ENCODE results near the gene PRDM8.
"Not testable (repeated sequence)": the region's sequence is repeated elsewhere in the genome, so short reads cannot be mapped to it uniquely, and the experiment has no call there.

PRDM8 gene

DNA sequence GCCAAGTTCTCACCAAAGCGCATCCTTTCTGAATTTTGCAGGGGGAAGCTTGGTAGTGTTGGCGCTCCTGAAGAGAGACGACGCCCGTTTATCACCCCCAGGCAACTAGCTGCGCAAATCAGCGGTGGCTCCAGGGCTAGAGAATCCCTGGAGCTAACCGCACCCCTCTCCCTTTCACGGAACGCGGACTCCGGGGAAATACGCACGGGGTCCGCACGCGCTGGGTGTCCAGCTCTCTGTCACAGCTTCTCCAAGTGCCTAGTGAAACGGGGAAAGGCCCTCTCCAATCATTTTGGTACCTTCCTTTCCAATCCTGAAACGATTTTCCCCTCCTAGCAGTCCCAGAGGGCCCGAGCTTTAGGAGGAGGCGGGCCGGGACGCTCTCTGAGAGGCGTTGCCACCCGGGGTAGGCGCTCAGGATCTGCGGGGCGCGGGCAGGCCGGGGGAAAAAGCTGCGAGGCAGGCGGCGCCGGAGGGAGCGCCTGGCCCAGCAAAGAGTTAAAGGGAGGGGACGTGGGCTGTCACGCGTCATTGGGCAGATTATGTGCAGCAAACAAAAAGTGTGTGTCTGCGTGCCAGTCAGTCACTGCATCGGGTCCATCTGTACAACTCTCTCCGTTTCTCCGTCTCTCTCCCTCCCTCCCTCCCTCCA is at the start of gene PRDM8:
Gene PRDM8 (plus strand): TSS at position 582 of the 652 bp plus-strand sequence. CDS start 2,578 bp downstream, outside the sequence.
- DNase-seq = peak; percentile 46

DNA sequence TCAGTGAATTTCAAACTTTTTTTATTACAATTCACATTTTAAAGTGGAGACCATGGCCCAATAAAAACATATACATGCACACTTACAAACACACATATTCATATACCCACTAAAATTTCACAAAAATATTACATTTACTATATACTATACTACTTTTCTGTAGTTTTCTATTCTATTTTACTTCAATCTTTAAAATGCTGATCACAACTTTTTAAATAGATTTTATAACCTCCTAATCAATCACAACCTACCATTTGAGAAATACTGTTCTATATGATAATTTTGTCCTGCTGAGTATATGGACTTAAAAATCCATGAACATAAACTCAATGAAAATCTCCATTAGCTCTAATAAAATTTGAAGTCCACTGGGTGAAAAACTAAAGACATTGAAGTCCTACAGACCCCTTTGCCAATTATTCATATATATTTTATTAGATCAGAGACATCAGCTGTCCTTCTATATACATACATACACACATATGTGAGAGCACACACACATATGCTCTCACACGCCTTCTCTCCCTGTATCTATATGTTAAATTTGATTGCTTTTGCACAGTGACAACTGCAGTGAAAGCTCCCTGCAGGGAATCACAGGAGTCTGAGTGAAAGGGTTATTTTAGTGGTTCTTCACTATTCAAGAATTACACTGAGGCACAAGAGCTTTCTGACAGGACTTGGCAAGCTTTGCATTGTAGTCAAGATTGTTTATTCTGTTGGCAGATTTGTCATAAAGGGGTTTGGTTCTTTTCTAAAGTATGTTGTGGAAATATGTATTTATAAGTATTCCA is 46.7 kb upstream of the PRDM8 start:
- no peak for DNase-seq

DNA sequence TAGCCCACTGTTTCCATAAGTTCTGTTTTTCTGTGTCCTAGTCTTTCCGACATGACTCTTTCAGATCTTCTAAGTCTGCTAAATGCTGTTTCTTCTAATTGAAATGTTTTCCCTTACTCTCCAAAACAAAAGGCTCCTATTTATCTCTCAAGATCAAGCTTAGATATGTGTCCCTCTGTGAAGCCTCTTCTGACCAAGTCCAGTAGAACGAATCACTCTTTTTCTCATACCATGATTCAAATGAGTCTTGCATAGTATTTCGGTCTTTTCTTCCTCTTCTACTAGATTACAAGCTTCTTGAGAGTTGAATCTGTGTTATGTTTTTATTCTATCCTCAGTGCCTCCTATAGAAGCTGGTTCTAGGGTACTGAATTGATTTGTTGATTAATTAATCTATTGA is 45.3 kb upstream of the PRDM8 start:
- DNase-seq = no peak

DNA sequence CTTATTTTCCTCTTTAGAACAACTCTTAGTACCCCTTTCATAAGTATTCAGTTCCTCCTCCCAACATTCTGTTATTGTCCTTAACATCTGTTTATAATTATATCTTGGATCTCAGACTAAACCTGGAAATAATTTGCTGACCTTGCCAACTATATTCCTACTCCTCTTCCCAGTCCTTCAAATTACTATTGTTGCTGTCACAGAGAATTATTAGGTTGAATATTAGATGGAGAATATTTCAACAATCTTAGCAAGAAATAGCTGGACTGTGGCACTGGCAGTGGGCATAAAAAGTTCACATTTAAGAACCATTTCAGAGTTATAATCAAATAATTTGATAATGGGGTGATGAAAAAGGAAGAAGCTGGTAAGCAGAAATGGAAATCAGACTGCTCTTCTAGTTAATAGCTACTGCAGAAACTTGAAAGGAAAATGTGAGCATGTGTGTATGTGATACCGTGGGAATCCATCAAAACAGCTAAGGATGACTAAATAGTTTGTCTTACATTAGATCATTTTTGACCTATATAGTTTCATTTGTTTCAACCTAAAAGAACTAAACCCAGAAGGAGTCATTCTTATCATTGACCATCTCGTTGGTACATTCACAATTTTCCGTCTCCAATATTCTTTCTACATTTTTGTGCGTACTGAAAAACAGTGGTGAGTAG is 43.3 kb upstream of the PRDM8 start:
- DNase-seq = no peak

DNA sequence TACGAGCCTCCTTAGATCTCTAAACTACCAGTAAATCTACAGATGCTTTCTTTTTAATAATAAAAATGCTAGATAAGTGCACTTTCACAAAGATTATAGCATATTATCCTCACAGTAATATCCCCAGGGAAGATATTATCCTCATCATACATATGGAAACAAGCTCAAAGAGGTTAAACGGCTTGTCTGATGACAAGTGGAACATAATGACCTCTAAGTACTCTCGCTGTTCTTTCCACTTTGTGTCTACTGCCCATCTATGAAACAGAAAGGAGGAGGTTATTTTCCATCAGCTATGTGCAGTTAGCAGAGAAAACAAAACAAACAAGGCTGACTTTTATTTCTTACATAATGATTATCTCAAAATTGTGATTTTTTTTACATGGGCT is 42.8 kb upstream of the PRDM8 start:
- no peak for DNase-seq

DNA sequence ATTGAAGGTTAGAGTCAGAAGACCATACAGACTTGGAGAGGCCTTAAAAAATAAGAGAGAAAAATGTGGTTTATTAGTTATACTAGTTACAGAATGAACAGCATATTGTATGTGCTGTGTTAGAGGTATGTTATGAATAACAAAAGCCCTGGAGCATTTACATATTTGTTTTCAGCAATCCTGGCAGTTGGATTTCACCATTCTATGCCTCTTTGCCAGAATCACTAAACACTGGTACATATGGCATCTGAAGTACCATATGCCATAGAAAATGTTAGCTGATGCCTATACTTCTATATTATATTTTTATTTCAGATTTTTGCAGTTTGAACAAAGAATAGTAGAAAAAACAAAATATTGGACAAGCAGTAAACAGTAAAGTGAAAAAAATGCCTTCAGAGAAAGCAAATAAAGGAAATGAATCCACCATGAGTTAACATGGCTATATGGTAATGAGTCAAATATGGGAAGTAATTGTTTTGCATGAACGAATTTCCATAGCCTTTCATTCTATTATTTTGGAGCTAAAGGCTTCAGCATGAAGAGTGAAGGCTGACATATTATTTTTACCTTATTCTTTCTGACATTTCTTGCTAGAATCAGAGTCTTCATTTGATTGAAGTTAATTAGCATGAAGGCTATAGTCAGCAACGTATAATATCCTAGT is 41.9 kb upstream of the PRDM8 start:
- DNase-seq = no peak

DNA sequence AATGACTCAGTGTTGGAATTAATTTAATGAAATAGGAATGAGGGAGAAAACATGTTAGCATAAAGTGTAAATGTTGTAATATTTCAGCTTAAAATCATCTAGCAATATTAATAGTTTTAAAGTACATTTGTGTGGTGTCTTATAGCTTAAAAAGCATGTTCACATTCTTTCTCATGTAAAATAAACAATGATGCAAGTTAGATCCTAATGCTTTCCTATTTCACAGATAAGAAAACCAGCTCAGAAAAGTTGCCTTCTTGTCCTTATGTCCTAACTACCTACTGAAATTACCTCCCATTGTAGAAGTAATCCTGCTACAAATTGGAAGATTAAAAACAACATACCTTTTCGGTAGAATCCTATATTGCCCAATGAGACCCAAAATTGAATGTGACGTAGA is 40.9 kb upstream of the PRDM8 start:
- DNase-seq = no peak

DNA sequence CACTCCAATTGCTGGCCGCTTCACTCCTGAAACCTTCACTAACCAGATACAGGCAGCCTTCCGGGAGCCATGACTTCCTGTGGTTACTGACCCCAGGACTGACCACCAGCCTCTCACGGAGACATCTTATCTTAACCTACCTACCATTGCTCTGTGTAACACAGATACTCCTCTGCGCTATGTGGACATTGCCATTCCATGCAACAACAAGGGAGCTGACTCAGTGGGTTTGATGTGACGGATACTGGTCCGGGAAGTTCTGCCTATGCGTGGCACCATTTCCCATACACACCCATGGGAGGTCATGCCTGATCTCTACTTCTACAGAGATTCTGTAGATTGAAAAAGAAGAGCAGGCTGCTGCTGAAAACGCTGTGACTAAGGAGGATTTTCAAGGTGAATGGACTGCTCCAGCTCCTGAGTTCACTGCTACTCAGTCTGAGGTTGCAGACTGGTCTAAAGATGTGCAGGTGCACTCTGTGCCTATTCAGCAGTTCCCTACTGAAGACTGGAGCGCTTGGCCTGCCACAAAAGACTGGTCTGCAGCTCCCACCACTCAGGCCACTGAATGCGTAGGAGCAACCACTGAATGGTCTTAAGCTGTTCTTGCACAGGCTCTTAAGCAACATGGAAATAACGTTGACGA is 35.8 kb upstream of the PRDM8 start:
- DNase-seq = no peak

DNA sequence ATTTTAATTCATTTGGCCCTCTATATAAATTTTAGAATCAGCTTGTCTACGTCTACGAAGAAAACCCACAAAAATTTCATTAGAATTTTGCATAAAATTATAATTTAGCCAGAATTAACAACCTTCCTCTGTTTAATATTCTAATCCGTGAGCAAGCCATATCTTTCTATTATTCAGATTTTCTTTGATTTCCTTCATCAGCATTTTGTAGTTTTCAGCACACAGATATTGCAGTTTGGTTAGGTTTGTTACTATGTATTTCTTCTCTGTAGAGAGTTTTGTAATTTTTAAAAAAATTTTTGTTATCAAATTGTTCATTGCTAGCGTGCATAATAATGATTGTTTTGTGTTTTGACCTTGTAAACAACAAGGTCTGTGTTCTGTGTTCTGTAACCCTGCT is 34.9 kb upstream of the PRDM8 start:
- DNase-seq = no peak

DNA sequence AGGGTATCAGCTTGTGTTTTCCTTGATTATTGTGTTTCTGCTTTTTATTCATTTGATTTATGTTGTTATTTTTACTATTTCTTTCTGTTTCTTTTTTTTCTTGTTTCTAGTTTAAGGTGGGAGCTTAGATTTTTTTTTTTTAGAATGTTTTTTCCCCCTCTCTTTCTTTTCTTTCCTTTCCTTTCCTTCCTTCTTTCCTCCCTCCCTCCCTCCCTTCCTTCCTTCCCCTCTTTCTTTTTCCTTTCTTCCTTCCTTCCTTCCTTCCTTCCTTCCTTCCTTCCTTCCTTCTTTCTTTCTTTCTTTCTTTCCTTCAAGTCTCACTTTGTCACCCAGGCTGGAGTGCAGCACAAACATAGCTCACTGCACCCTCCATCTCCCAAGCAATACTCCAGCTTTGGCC is 31.4 kb upstream of the PRDM8 start:
- DNase-seq = no peak

DNA sequence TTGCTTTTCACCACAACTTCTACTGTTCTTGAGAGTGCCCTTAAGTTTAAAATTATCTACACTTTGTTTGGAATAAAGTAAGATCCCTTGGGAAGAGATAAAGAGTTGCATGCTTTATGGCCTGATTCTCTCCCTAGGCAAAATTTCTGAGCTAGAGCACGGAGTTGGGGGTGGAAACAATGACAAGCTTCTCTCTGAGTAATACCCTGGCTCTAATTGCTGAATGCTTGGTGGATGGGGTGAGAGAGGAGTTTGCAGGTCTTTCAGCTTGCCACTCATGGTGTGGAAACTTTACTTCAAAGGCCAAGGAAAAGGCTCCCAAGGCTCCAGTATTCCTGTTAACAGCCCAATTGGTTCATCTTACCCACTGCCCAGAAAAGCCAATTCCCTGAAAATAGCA is 26.1 kb upstream of the PRDM8 start:
- DNase-seq = no peak

DNA sequence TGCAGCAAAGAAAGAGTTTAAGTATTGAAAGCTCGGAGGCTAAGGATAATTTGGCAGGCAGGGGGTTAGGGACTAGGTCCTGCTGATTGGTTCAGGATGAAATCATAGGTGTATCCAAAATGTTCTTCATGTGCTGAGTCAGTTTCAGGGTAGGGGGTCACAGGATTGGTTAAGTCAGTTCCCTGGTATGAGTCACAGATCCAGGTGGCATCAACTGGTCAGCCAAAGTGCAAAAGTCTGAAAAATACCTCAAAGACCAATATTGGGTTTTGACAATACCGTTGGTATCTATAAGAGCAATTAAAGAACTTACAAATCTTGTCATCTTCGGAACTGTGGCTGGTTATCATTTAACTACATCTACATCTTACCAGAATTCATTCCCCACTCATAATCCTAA is 25.6 kb upstream of the PRDM8 start:
- DNase-seq = no peak

DNA sequence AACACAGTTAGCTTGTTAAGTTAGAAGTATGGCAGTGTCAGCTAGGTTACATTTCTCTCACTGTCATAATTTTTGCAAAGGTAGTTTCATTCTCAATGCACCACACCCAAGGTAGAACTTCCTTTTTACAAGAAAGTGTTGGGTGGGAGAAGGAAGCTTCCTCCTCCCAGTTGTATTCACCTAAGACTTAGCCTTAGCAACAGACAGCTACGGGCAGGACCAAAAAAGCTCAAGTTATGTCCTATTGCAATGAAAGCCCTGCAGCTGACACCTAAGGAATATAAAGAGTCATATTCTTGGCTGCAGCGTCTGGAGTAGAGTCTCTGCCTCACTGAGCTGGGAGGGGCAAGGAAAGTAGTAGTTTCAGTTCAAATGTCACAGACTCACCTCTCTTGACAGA is 25.1 kb upstream of the PRDM8 start:
- DNase-seq = no peak

DNA sequence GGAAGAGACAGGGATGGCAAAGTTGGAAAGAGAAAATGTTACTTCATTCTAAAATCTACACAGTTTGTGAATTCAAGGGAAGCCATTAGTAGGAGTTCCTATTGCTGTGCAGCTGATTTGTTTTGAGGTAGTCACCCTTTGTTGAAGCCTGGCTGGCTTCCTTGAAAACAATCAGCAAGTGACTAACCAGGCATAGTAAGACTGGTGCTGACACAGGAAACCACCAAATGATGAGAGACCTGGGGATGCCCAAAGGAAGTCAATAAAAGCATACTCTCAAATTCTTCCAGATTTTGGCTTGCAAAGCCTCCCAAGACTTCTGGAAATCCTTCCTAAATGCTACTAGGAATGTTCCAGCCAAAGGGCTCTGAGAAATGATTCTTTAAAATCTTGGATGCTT is 23.9 kb upstream of the PRDM8 start:
- peak; percentile 36 for DNase-seq

DNA sequence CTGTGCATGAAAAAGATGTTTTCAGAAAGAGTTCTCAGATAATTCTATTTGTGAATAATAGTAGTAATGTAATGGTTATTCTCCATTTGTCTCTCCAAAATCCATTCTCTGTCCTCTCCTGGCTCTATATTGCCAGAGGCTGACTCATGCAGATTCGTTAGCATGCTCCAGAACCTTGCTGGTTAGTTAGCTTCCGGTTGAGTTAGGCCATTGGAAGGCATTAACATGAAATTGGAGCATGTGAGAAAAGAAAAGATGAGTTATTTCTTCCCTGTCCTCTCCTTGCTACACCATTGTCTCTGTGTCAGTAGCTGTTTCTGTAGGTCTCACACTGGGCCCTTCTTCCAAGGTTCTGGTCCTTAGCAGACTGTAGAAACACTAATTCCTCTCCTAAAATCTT is 23.5 kb upstream of the PRDM8 start:
- no peak for DNase-seq

DNA sequence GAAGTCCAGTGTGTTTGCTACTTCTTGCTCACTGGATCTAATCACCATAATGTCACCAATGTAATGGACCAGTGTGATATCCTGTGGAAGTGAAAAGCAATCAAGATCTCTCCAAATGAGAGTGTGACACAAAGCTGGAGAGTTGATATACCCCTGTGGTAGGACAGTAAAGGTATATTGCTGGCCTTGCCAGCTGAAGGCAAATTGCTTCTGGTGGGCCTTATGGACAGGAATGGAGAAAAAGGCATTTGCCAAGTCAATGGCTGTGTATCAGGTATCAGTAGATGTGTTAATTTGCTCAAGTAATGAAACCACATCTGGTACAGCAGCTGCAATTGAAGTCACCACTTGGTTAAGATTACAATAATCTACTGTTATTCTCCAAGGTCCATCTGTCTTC is 19.5 kb upstream of the PRDM8 start:
- DNase-seq = not testable (repeated sequence)

DNA sequence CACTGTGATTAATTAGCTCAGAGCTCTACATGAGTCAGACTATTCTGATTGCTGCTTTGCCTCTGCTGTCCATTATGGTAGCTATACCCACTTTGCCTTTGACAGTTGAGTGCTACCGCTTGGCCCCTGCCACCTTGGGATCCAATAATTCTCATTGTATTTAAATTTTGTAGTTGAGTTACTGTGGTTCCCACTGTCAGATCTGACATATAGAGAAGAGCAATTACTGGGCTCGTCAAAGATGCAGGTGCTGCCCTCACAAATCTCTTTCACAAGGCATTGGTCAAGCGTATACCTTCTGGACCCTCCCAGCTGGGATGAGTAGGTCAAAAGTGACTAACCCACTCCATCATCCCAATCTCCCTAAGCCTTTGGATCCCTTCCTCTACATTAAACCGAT is 18.3 kb upstream of the PRDM8 start:
- no peak for DNase-seq

DNA sequence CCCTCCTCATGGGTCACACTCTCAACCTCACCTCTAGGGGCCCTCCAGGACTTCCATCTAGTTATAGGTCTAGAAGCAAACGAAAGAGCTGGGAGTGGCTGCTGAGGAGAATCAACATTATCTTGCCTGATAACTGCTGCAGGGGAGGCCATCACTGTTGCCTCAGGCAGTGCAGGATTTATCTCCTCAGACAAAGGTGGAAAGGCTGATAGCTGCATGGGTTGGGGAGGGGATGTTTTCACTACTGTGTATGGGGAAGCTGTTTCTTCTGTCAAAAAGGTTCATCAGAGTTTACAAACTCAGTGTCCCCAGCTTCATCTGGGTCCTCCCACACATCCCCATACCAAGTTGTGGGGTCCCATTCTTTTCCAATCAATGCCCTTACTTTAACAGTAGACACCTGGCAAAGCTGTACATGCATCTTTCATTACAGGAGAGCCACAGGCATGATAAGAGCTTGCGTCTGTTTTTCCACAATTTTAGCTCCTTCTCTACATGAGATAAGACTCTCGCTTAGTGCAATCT is 17.6 kb upstream of the PRDM8 start:
- DNase-seq = no peak

DNA sequence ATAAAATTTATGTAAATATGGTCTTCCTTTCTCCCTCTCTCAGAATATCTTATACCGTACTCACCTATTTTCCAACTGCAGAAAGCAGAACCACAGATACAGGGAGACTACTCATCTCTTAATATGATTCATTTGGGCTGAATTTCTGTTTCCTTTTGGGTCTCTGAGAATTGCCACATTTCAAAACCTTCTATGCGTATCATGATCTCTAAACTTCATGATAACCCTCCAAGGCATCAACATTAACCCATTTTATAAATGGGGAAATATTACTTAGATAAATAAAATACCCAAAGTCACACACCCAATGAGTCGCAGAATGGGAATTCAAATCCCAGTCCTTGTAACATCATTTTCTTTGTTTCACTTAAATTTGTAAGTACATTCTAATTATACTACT is 16.6 kb upstream of the PRDM8 start:
- no peak for DNase-seq

DNA sequence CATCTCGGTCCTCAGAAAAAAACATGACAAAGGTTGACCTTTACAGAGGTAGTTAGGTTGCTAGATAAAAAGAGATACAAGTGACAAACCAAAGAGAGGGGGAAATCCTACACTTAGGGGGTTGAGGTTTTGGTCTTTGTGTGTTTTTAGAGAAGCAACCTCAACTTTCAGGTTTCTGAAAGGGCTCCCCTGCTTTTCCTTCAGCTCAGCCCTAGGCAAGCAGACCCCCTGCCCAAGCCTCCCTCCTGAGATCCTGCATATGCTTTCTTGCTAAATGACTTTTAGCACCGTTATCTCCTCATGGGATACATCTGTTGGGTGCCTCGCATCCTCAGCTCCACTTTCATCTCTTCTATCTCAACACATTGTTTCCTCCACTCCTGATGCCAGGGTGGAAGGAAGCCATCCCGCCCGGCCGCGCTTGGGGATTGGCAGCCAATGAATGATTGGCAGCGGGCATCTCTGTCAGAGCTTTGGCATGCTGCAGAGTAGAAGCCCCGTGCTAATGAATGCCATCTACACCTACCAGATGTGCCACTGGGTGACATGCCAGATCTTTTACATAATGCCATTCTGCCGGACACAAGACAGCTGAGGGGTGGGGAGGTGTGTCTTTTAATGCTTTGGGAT is 15.0 kb upstream of the PRDM8 start:
- no peak for DNase-seq

DNA sequence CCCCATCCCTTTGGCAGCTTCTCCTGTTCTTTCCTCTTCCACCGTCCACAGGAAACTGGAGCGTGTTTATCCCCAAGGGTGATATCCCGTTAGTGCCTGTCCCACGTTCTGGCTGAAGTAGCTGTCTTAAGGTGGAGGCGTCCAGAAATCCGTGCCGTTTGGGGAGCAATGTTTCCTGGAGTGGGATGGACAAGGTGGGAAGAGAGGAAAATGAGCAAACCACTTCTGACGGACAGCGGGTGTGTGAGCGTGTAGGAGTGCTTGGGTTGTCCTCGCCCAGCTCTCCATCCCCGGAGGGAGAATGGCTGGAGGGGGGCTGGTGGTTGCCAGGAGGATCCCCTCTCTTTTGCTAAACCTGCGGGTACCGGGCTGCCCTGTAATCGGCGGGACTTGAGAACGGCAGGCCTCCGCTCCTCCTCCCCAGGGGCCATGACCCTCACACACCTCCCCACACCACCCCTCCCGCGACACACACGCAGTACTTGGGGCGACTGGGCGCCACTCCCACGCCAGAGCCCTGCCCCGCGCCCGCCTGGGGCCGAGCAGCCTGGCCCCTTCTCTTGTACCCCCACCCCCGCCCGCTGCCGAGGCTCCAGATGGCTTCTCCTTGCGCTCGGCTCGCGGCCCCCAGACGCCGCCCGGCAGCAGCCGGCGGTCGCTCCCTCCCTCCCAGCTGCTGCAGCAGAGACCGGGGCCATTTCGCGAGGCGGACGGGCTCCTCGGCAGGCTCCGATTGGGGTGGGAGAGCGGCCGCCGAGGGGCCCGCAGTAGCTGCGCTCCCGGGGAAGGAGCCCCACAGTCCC is 13.9 kb upstream of the PRDM8 start:
- DNase-seq = no peak
